ENCODE measurements around the gene SNX32. TPM values are rescaled to one million over a fixed set of nuclear protein-coding genes. Genes with fewer than 3 reads are reported as not detected.

The SNX32 gene
- total and polyA plus RNA-seq, 2 experiments from 2014 or later, result 5.9 to 13.2 TPM

DNA sequence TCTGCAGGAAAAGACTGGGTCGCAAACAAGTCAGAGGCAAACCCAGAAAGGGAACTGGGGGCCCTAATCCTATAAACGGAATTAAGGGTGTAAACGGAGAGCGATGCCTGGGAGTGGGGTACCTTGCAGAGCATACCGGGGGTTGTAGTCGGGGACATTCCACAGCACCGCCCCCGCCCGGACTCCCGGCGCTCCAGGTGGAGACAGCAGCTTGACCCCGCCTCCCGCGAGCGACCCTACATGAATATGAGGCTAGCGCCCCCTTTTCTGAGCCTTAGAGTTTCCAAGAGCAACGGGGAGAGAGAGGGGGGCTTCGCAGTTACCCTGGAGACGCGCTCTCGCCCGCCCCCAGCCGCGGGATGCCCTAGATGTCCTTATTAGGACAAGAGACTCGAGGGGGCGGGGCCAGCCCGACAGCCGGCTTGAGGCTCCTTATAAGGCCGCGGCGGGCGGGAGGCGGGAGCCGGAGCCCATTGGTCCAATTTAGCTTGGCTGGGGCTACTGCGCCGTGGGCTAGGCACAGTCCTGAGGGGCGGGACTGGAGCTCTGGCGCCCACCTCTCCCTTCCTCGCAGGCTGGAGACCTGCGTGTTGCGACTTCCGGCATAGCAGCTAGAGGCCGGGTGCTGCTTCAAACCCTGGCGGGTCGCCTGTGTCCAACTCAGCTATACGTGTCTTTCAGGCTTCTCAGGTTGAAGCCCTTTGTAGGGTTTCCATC is 25.5 kb downstream of the SNX32 start:
- H3K4me1 ChIP-seq (ENCODE audit: low read depth), result peaks cover 7% of the 10 kb centered on the region
- peak; percentile 100 for DNase-seq (ENCODE audit: low read depth in 1 of 2, low spot score in 1 of 2)
- H3K27ac ChIP-seq, result peak overlapping the region; percentile 99
- H3K36me3 ChIP-seq, result peaks cover 34% of the 10 kb centered on the region
- H3K9me3 ChIP-seq (ENCODE audit: low read depth), result no peaks in the 10 kb centered on the region
- H3K27me3 ChIP-seq, result no peaks in the 10 kb centered on the region
- TF ChIP-seq, protein P1, sequence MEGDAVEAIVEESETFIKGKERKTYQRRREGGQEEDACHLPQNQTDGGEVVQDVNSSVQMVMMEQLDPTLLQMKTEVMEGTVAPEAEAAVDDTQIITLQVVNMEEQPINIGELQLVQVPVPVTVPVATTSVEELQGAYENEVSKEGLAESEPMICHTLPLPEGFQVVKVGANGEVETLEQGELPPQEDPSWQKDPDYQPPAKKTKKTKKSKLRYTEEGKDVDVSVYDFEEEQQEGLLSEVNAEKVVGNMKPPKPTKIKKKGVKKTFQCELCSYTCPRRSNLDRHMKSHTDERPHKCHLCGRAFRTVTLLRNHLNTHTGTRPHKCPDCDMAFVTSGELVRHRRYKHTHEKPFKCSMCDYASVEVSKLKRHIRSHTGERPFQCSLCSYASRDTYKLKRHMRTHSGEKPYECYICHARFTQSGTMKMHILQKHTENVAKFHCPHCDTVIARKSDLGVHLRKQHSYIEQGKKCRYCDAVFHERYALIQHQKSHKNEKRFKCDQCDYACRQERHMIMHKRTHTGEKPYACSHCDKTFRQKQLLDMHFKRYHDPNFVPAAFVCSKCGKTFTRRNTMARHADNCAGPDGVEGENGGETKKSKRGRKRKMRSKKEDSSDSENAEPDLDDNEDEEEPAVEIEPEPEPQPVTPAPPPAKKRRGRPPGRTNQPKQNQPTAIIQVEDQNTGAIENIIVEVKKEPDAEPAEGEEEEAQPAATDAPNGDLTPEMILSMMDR (IDR thresholded peaks at IDR 0.05; ENCODE audit: low read depth, low read length), result peak; percentile 24
- H3K4me3 ChIP-seq, result peak overlapping the region; percentile 78

DNA sequence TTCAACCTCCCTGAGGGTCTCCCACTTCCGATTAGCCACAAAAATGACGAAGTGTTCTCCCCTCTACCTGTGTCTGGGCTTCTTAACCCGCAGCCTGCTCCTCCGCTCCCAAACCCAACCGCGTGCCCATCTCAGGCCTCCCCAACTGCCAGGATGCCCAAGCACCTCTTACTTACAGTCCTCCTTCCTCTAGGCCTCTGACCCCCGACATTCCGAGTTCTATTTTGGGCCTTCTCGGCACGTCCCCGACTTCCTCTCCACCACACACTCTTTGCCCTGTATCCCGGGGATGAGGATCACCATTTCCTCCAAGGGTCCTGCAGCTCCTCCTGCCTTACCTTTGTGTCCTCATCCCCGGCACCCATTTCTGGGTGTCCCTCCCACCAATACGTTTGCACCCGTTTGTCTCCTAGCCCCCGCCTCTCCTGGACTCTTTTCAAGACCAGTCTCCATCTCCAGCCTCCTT is 26.1 kb downstream of the SNX32 start:
- no peak for DNase-seq (ENCODE audit: low read depth in 1 of 2, low spot score in 1 of 2)
- H3K27ac ChIP-seq, result peak overlapping the region; percentile 99
- no peaks in the 10 kb centered on the region for H3K27me3 ChIP-seq
- TF ChIP-seq, protein P1 (IDR thresholded peaks at IDR 0.05; ENCODE audit: low read depth, low read length), result no peak
- H3K4me3 ChIP-seq, result peak overlapping the region; percentile 78
- no peaks in the 10 kb centered on the region for H3K9me3 ChIP-seq (ENCODE audit: low read depth)
- peaks cover 7% of the 10 kb centered on the region for H3K4me1 ChIP-seq (ENCODE audit: low read depth)
- peaks cover 34% of the 10 kb centered on the region for H3K36me3 ChIP-seq

DNA sequence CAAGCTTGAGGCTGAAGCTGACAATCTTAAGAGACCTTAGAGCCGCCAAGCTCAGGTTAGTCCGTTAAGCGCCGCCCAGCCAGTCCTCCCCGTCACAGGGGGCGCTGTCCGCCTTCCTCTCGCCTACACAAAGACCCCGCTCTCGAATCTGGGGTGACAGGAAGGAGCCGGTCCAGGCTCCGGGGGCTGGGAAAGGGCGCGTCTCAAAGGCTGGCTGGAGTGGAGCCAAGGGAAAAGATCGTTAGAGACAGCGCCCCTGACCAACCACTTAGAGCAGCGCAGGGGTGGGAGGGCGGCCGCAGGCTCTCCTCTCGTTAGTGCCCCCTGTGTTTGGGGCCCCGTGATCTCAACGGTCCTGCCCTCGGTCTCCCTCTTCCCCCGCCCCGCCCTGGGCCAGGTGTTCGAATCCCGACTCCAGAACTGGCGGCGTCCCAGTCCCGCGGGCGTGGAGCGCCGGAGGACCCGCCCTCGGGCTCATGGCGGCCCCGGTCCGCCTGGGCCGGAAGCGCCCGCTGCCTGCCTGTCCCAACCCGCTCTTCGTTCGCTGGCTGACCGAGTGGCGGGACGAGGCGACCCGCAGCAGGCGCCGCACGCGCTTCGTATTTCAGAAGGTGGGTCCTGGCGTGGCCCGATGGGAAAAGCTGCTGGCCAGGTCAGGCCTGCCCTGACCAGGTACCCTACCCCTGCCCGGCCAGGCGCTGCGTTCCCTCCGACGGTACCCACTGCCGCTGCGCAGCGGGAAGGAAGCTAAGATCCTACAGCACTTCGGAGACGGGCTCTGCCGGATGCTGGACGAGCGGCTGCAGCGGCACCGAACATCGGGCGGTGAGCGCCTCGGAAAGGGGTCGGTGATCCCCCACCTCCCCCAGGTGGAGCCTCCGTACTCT is 26.8 kb downstream of the SNX32 start, which contains the start of gene MUS81:
Gene MUS81, plus strand, starts transcription at position 156 of the 887 bp plus-strand sequence. Its CDS starts 321 bp downstream, at position 477.
- Histone ChIP-seq H3K36me3 (peaks cover 34% of the 10 kb centered on the region), H3K4me1 (ENCODE audit: low read depth) (peaks cover 7% of the 10 kb centered on the region), H3K9me3 (ENCODE audit: low read depth) (no peaks in the 10 kb centered on the region), H3K27ac (peak within 1 kb of the TSS; percentile 99), H3K27me3 (no peaks in the 10 kb centered on the region), H3K4me3 (peak within 1 kb of the TSS; percentile 78)
- TF ChIP-seq, protein P1 (IDR thresholded peaks at IDR 0.05; ENCODE audit: low read depth, low read length), result peak; percentile 85
- peak; percentile 99 for DNase-seq (ENCODE audit: low read depth in 1 of 2, low spot score in 1 of 2)

GRCh38 chr11:65861165-65861505 is 27.4 kb downstream of the SNX32 start:
- DNase-seq (ENCODE audit: low read depth in 1 of 2, low spot score in 1 of 2), result no peak
- TF ChIP-seq, protein P1 (IDR thresholded peaks at IDR 0.05; ENCODE audit: low read depth, low read length), result no peak
- H3K27me3 ChIP-seq, result no peaks in the 10 kb centered on the region
- no peaks in the 10 kb centered on the region for H3K9me3 ChIP-seq (ENCODE audit: low read depth)
- H3K27ac ChIP-seq, result peak overlapping the region; percentile 99
- peaks cover 7% of the 10 kb centered on the region for H3K4me1 ChIP-seq (ENCODE audit: low read depth)
- H3K36me3 ChIP-seq, result peaks cover 34% of the 10 kb centered on the region
- H3K4me3 ChIP-seq, result peak overlapping the region; percentile 78

GRCh38 chr11:65861533-65862183 is 27.9 kb downstream of the SNX32 start:
- H3K36me3 ChIP-seq, result peaks cover 38% of the 10 kb centered on the region

More at GRCh38 chr11:65861533-65862183, 27.9 kb downstream of the SNX32 start:
- Histone ChIP-seq H3K4me1 (ENCODE audit: low read depth) (peaks cover 2% of the 10 kb centered on the region), H3K4me3 (peak overlapping the region; percentile 78), H3K27ac (peak overlapping the region; percentile 99), H3K27me3 (no peaks in the 10 kb centered on the region), H3K9me3 (ENCODE audit: low read depth) (no peaks in the 10 kb centered on the region)
- TF ChIP-seq, protein P1 (IDR thresholded peaks at IDR 0.05; ENCODE audit: low read depth, low read length), result no peak
- DNase-seq (ENCODE audit: low read depth in 1 of 2, low spot score in 1 of 2), result no peak
